OCI-LY1 (cell line): ENCODE results near the gene ZNF654.
"Not testable (repeated sequence)": the region's sequence is repeated elsewhere in the genome, so short reads cannot be mapped to it uniquely, and the experiment has no call there.

Source experiments
- H2AFZ ChIP-seq: fragments of 200-600 bp; sonication (generic), shearing (Covaris generic); 2 replicates; pipeline ENCODE4 v1.6.0; 2014; ENCODE audit warnings: antibody characterized with exemption, mild to moderate bottlenecking, low read length
- H3F3A ChIP-seq: fragments of 200-600 bp; sonication (generic), shearing (Covaris generic); 2 replicates; pipeline ENCODE4 v1.6.0; 2014; ENCODE audit warnings: mild to moderate bottlenecking, antibody characterized with exemption, low read length, moderate library complexity; ENCODE audit not compliant: insufficient read depth
- H3K27ac ChIP-seq: fragments of 200-600 bp; sonication (generic); 2 replicates; pipeline ENCODE4 v1.5.1; 2014; ENCODE audit warnings: low read length, mixed run types, mild to moderate bottlenecking, low read depth; ENCODE audit not compliant: poor library complexity, severe bottlenecking
- H3K27me3 ChIP-seq: fragments of 200-600 bp; sonication (generic); 2 replicates; pipeline ENCODE4 v1.6.0; 2014; ENCODE audit warnings: antibody characterized with exemption, mild to moderate bottlenecking, low read length, moderate library complexity; ENCODE audit not compliant: insufficient read depth
- H3K36me3 ChIP-seq: fragments of 200-600 bp; sonication (generic); 2 replicates; pipeline ENCODE4 v1.6.1; 2014; ENCODE audit warnings: mild to moderate bottlenecking, antibody characterized with exemption, low read length, moderate library complexity, mixed read lengths; ENCODE audit not compliant: insufficient read depth
- H3K4me1 ChIP-seq: fragments of 200-600 bp; sonication (generic); 2 replicates; pipeline ENCODE4 v1.5.1; 2014; ENCODE audit warnings: mild to moderate bottlenecking, low read length, moderate library complexity; ENCODE audit not compliant: insufficient read depth, severe bottlenecking
- H3K4me2 ChIP-seq: fragments of 200-600 bp; sonication (generic), shearing (Covaris generic); 2 replicates; pipeline ENCODE4 v1.6.1; 2014; ENCODE audit warnings: low read length
- H3K4me3 ChIP-seq: fragments of 200-600 bp; sonication (generic); 2 replicates; pipeline ENCODE4 v1.5.1; 2014; ENCODE audit warnings: low read length, low read depth, mild to moderate bottlenecking, mixed read lengths; ENCODE audit not compliant: poor library complexity, severe bottlenecking
- H3K79me2 ChIP-seq: fragments of 200-600 bp; shearing (Covaris generic); 2 replicates; pipeline ENCODE4 v1.6.1; 2016; ENCODE audit warnings: mixed run types, low read length, mixed read lengths; ENCODE audit not compliant: insufficient read depth
- H3K9ac ChIP-seq: fragments of 200-600 bp; sonication (generic), shearing (Covaris generic); 2 replicates; pipeline ENCODE4 v1.6.1; 2014; ENCODE audit warnings: mild to moderate bottlenecking, low read length, mixed read lengths
- H3K9me2 ChIP-seq: fragments of 200-600 bp; sonication (generic), shearing (Covaris generic); 2 replicates; pipeline ENCODE4 v1.6.1; 2014; ENCODE audit warnings: low read depth, mild to moderate bottlenecking, low read length, mixed read lengths
- H3K9me3 ChIP-seq: fragments of 200-600 bp; shearing (Covaris generic); 2 replicates; pipeline ENCODE4 v1.6.1; 2014; ENCODE audit warnings: low read length, mixed read lengths
- H4K20me1 ChIP-seq: fragments of 200-600 bp; sonication (generic), shearing (Covaris generic); 2 replicates; pipeline ENCODE4 v1.6.0; 2016; ENCODE audit warnings: mild to moderate bottlenecking, low read length; ENCODE audit not compliant: insufficient read depth
- CTCF ChIP-seq: fragments of 200-600 bp; sonication (generic), shearing (Covaris generic); IDR thresholded peaks from 2 replicates; pipeline ENCODE4 v1.5.1; 2017; ENCODE audit warnings: mild to moderate bottlenecking, antibody characterized with exemption, low read length, moderate library complexity, mixed read lengths
- EZH2 ChIP-seq: fragments of 200-600 bp; sonication (generic), shearing (Covaris generic); IDR thresholded peaks from 2 replicates; pipeline ENCODE4 v1.8.0; 2017; ENCODE audit warnings: borderline replicate concordance, mixed run types, mild to moderate bottlenecking, antibody characterized with exemption, low read length, moderate library complexity, mixed read lengths

ZNF654 gene

GRCh38 chr3:88180398-88180999 lies 121.4 kb downstream of the ZNF654 start:
- no peaks in the 10 kb centered on the region for H4K20me1 ChIP-seq
- peak; percentile 67 for TF ChIP-seq CTCF
- no peak for TF ChIP-seq EZH2
- no peaks in the 10 kb centered on the region for H3K36me3 ChIP-seq
- H3K9me2 ChIP-seq, result no peaks in the 10 kb centered on the region
- H3K27me3 ChIP-seq, result no peaks in the 10 kb centered on the region
- no peaks in the 10 kb centered on the region for H3K79me2 ChIP-seq
- H3K4me2 ChIP-seq, result no peak overlapping the region
- H3K27ac ChIP-seq, result no peak overlapping the region
- no peak overlapping the region for H3K4me3 ChIP-seq
- no peak overlapping the region for H2AFZ ChIP-seq
- no peaks in the 10 kb centered on the region for H3K9me3 ChIP-seq
- H3F3A ChIP-seq, result no peaks in the 10 kb centered on the region
- no peak overlapping the region for H3K9ac ChIP-seq
- no peaks in the 10 kb centered on the region for H3K4me1 ChIP-seq

- not testable (repeated sequence) for H2AFZ ChIP-seq, H3K9me3 ChIP-seq, H3K4me2 ChIP-seq, H3K36me3 ChIP-seq, H3K4me1 ChIP-seq, H3K9ac ChIP-seq, H3K4me3 ChIP-seq, H3K27ac ChIP-seq, H3K79me2 ChIP-seq, H4K20me1 ChIP-seq, H3F3A ChIP-seq, H3K9me2 ChIP-seq, H3K27me3 ChIP-seq
Observed at GRCh38 chr3:88182165-88182918, 123.3 kb downstream of the ZNF654 start.

- H3K27me3 ChIP-seq, result no peaks in the 10 kb centered on the region
- H3K36me3 ChIP-seq, result no peaks in the 10 kb centered on the region
- H2AFZ ChIP-seq, result no peak overlapping the region
- H3K9ac ChIP-seq, result no peak overlapping the region
- H3K4me1 ChIP-seq, result no peaks in the 10 kb centered on the region
- no peaks in the 10 kb centered on the region for H3K9me3 ChIP-seq
- no peaks in the 10 kb centered on the region for H3K9me2 ChIP-seq
- TF ChIP-seq CTCF (no peak), EZH2 (no peak)
- no peaks in the 10 kb centered on the region for H3F3A ChIP-seq
- no peak overlapping the region for H3K4me2 ChIP-seq
- no peaks in the 10 kb centered on the region for H3K79me2 ChIP-seq
- H3K27ac ChIP-seq, result no peak overlapping the region
- no peaks in the 10 kb centered on the region for H4K20me1 ChIP-seq
- H3K4me3 ChIP-seq, result no peak overlapping the region
Observed at GRCh38 chr3:88188436-88188835, 129.4 kb downstream of the ZNF654 start.
